Measurements from ENCODE around the gene KEL. TPM values are rescaled to one million over a fixed set of nuclear protein-coding genes. Genes with fewer than 3 reads are reported as not detected.

The KEL gene
- total RNA-seq, 2 experiments from 2014 or later = 1.0 to 1.1 TPM

DNA sequence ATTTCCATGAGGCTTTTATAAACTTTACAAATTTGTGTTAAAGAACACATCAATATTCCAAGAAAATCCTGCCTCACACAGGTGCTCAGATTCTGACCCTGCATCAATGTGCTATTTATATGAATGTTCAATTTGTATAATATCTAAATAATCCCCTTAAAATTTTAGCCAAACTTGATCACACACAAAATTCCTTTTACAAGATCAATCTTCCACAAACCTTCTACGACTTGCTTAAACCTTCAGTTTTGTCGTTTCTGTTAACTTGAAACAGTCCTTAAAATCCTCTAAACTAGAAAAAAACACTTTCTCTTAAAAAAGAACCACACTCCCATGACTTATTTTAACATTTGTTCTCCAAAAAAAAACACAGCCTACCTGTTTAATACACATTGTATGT lies 56.4 kb downstream of the KEL start:
- no peaks in the 10 kb centered on the region for H3K9me3 Mint-ChIP-seq (ENCODE audit: insufficient read depth)
- H3K4me3 Mint-ChIP-seq = no peak overlapping the region
- CTCF ChIA-PET = no interaction called here
- no peaks in the 10 kb centered on the region for H3K36me3 Mint-ChIP-seq (ENCODE audit: low read depth)
- DNase-seq = no peak
- POLR2A ChIA-PET = no interaction called here
- no peak for ATAC-seq
- peaks cover 23% of the 10 kb centered on the region for H3K27me3 Mint-ChIP-seq (ENCODE audit: low read depth)
- no peak overlapping the region for H3K27ac Mint-ChIP-seq
- H3K4me1 Mint-ChIP-seq (ENCODE audit: low read depth) = no peaks in the 10 kb centered on the region

DNA sequence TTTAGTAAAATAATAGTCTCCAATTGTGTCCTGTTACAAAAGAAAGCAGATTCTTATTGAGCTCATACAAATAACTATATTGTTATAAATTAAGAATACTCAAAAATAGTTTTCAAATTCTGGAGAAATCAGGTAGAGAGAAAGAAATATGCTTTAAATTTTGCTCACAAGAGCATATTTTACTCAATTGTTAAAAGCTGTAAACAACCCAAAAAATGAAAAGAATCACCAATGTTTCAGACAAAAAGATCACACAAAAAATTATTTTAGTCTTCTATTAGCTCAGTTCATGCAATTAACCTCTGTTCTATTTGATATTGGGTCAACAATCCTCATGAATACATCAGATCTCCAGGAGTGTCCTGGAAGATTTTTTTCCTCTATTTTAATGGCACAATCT lies 58.0 kb downstream of the KEL start:
- no peak for ATAC-seq

DNA sequence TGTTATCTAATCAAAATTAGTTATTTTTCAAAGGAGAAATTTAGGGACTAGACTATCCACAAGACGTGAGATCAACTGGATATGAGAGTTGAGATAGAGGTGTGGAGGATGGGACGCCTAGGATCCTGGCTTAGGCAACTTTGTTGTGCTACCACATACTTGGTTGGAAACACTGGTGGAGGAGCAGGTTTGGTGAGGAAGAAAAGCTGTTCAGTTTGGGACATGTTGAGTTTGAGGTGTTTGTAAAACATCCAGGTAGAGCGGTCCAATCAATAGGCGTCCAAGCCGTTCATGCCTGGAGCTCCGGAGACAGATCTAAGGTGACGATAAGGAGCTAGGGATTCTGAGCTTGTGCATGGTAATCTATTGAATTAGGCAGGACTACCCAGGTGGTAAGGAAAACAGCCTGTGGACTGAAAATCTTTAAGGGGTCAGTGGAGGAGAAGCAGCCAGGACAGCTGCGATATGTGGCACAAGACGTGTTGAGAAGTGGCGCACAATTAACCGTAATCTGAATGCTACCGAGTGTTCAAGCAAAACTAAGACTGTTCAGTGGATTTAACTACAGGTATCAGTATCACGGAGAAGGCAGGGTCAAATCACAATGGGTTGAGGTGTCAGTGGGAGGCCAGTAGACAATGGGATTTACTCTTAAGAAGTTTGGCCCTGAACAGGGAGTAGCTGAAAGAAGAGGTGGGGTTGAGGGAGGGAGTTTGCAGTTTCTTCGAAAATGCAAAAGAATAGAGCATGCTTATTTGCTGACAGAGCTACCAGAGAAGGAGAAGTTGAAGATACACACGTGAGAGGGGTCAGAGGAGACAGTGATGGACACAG lies 60.5 kb downstream of the KEL start:
- no peak for ATAC-seq
- H3K27ac Mint-ChIP-seq = no peak overlapping the region
- CTCF ChIA-PET = interaction anchor here (0.7 to 1.1 kb wide), 2 partner anchors 20 to 313 kb away, joined by 3 read pairs; no protein-coding TSS in a partner anchor
- H3K4me1 Mint-ChIP-seq (ENCODE audit: low read depth) = no peaks in the 10 kb centered on the region
- peaks cover 20% of the 10 kb centered on the region for H3K27me3 Mint-ChIP-seq (ENCODE audit: low read depth)
- no peak overlapping the region for H3K4me3 Mint-ChIP-seq
- no peaks in the 10 kb centered on the region for H3K9me3 Mint-ChIP-seq (ENCODE audit: insufficient read depth)
- H3K36me3 Mint-ChIP-seq (ENCODE audit: low read depth) = no peaks in the 10 kb centered on the region
- no peak for DNase-seq
- POLR2A ChIA-PET = no interaction called here

More for the DNA sequence above, 58.0 kb downstream of the KEL start:
- ChIA-PET POLR2A (no interaction called here), CTCF (interaction anchor here (1.0 to 1.1 kb wide), 2 partner anchors 24 to 369 kb away, joined by 3 to 4 read pairs; no protein-coding TSS in a partner anchor)
- Mint-ChIP-seq H3K4me3 (no peak overlapping the region), H3K27ac (no peak overlapping the region), H3K27me3 (ENCODE audit: low read depth) (peaks cover 24% of the 10 kb centered on the region), H3K4me1 (ENCODE audit: low read depth) (no peaks in the 10 kb centered on the region), H3K9me3 (ENCODE audit: insufficient read depth) (no peaks in the 10 kb centered on the region), H3K36me3 (ENCODE audit: low read depth) (no peaks in the 10 kb centered on the region)
- DNase-seq = no peak

DNA sequence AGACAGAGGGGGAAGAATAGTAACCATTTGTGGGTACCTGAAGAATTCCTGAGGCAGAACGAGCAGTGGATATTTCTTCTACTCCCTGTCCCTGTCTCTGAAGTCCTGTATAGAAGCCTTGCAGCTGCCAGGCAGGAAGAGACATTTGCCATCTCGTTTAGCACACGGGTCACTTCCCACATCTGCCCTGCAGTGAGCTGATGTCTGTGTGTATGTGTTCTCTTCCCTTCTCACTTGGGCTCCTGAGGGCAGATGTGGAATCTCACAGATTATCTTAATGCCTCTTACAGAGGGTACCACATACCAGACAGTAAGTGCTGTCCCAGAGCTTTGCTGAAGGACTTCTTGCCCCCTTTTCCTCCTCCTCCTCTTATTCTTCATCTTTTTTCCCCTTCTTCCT lies 62.5 kb downstream of the KEL start:
- ATAC-seq = no peak
- Mint-ChIP-seq H3K27ac (no peak overlapping the region), H3K4me1 (ENCODE audit: low read depth) (no peaks in the 10 kb centered on the region), H3K36me3 (ENCODE audit: low read depth) (no peaks in the 10 kb centered on the region), H3K9me3 (ENCODE audit: insufficient read depth) (no peaks in the 10 kb centered on the region), H3K27me3 (ENCODE audit: low read depth) (peaks cover 18% of the 10 kb centered on the region), H3K4me3 (no peak overlapping the region)
- ChIA-PET CTCF (interaction anchor here (0.9 kb wide), 1 partner anchor 27 kb away, joined by 4 read pairs; no protein-coding TSS in a partner anchor), POLR2A (interaction anchor here (0.6 kb wide), 1 partner anchor 37 kb away, joined by 3 read pairs; no protein-coding TSS in a partner anchor)
- DNase-seq = no peak

DNA sequence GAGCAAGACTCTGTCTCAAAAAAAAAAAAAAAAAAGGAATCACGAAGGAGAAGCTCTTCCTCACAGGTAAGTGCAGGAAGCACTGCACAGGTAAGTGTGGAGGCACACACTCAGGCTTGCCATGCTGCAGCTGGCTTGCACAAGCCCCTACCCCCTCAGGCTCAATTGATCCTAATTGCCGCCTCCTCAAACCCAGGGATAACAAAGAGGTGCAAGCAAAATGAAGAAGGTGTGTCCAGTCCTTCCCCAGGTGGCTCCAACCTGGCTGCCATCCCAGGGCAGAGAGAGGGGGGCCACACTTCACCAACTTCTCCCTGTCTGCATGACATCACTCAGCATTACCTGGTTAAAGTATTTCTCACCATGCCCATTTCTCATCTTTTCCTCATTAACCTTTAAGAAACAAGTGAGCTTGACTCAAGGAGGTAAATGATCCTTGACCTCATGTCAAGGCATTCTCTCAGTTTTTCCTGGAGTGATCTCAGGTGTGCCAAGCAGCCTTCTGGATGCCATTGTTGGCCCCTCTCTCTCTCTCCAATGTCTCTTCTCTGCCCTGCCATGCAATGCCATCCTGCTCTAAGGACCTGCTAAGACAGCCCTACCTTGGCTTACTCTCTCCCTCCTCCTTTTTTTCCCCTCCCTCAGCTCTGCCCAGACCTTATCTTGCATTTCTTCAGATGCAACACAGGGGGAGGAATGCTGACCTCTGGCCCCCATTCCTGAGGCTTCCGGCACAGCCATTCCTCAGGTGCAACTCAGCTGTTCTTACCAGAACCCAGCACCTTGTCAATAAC lies 63.6 kb downstream of the KEL start:
- ATAC-seq (no peak), DNase-seq (no peak)
- ChIA-PET CTCF (interaction anchor here (0.6 to 1.2 kb wide), 2 partner anchors 17 to 19 kb away, joined by 3 to 6 read pairs; no protein-coding TSS in a partner anchor), POLR2A (no interaction called here)
- Mint-ChIP-seq H3K27ac (no peak overlapping the region), H3K4me3 (no peak overlapping the region), H3K36me3 (ENCODE audit: low read depth) (no peaks in the 10 kb centered on the region), H3K27me3 (ENCODE audit: low read depth) (peaks cover 18% of the 10 kb centered on the region), H3K9me3 (ENCODE audit: insufficient read depth) (no peaks in the 10 kb centered on the region), H3K4me1 (ENCODE audit: low read depth) (no peaks in the 10 kb centered on the region)

DNA sequence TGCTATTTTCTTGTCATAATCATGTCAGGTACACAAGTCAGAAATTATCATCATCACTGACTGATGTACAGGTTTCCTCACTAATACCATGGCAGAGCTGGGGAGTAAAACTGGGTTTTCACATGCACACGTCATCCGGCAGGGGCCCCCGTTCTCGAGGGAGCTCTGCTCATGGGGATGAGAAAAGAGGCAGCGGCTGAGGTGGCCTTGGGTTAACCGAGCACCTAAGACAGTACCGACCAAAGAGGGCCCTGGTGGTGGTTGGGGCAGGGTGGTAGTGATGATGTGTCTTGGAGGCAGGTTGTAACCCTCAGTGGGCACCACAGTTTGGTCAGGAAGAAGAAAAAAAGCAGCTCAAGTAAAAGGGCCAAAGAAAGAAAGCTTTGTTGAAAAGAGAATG lies 64.5 kb downstream of the KEL start:
- no peak for DNase-seq
- ChIA-PET POLR2A (no interaction called here), CTCF (interaction anchor here (0.6 to 1.2 kb wide), 2 partner anchors 16 to 18 kb away, joined by 3 to 6 read pairs; no protein-coding TSS in a partner anchor)
- no peak for ATAC-seq
- no peaks in the 10 kb centered on the region for H3K9me3 Mint-ChIP-seq (ENCODE audit: insufficient read depth)
- peaks cover 15% of the 10 kb centered on the region for H3K27me3 Mint-ChIP-seq (ENCODE audit: low read depth)
- H3K27ac Mint-ChIP-seq = no peak overlapping the region
- no peak overlapping the region for H3K4me3 Mint-ChIP-seq
- no peaks in the 10 kb centered on the region for H3K36me3 Mint-ChIP-seq (ENCODE audit: low read depth)
- no peaks in the 10 kb centered on the region for H3K4me1 Mint-ChIP-seq (ENCODE audit: low read depth)

DNA sequence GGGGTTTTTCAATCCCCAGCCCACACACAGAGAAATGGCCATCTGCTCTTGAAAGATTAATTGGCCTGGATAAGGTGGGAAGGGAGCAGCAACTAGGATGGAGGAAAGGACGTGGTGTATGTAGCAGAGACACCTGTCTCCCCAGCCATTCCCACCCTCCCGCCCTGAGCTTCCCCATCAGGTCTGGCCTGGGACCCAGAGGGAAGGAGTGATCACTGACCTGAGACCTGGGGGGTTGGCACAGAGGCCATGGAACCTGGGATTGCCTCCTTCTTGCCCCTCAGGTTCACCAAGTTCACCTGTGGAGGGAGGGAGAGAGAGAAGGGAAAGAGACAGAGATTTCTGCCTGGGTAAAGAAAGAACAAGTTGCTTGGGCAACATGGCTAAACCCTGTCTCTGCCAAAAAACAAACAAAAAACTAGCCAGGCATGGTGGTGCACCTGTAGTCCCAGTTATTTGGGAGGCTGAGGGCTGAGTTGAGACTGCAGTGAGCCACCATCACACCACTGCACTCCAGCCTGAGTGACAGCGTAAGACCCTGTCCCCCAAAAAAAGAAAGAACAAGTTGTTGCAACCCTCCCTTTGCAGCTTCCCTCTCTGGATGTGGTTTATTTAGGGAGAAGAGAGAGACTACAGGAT lies 65.3 kb downstream of the KEL start:
- H3K9me3 Mint-ChIP-seq (ENCODE audit: insufficient read depth) = no peaks in the 10 kb centered on the region
- ChIA-PET CTCF (no interaction called here), POLR2A (no interaction called here)
- ATAC-seq (no peak), DNase-seq (no peak)
- peaks cover 10% of the 10 kb centered on the region for H3K27me3 Mint-ChIP-seq (ENCODE audit: low read depth)
- no peak overlapping the region for H3K27ac Mint-ChIP-seq
- no peak overlapping the region for H3K4me3 Mint-ChIP-seq
- no peaks in the 10 kb centered on the region for H3K4me1 Mint-ChIP-seq (ENCODE audit: low read depth)
- no peaks in the 10 kb centered on the region for H3K36me3 Mint-ChIP-seq (ENCODE audit: low read depth)

DNA sequence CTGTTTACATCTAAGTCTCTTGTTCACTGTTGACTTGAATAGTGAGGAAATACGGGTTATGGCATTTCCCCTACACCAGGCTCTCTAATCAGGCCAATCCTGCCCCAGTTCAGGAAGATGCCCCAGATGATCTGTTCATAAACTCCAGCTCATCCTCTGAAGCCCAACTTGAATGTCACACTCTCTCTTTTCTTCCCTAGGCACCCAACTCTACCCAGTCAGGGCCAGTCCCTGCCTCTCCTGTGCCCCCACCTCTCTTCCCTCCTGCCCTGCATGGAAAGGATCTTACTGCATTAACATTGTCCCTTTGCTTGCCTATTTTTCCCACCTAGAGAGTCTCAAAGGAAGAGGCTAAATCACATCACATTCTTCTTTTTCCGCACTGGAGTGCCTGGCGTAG lies 66.0 kb downstream of the KEL start:
- ChIA-PET CTCF (no interaction called here), POLR2A (no interaction called here)
- H3K27ac Mint-ChIP-seq = no peak overlapping the region
- no peaks in the 10 kb centered on the region for H3K36me3 Mint-ChIP-seq (ENCODE audit: low read depth)
- no peak overlapping the region for H3K4me3 Mint-ChIP-seq
- H3K27me3 Mint-ChIP-seq (ENCODE audit: low read depth) = peaks cover 4% of the 10 kb centered on the region
- H3K9me3 Mint-ChIP-seq (ENCODE audit: insufficient read depth) = no peaks in the 10 kb centered on the region
- ATAC-seq (no peak), DNase-seq (no peak)
- no peaks in the 10 kb centered on the region for H3K4me1 Mint-ChIP-seq (ENCODE audit: low read depth)

DNA sequence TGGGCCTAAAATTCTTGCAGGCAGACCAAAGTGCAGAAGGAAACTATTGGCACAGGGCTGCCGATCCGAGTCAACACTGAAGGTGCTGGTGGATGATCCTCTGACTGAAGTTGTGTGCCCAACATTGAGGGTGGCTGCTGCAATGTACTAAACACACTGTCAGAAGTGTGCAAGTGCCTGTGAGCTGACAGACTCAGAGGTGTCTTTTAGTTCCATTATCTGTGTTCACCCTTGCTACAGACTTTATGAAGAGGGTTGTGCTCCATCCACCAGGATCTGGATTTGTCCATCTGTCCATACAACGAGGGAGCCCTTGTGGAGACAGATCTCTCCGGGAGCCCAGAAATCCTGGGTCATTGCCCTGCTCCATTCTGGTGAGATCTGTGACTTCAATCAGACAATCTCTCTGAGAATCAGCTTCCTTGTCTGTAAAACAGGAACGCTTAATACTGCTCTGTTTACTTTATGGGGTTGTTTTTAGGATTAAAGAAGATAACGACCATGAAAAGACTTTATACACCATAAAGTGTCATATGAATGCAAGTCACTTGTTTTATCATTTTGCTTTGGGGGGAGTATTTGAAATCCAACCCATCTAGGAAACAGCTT lies 67.1 kb downstream of the KEL start:
- Mint-ChIP-seq H3K36me3 (ENCODE audit: low read depth) (no peaks in the 10 kb centered on the region), H3K4me1 (ENCODE audit: low read depth) (no peaks in the 10 kb centered on the region), H3K4me3 (no peak overlapping the region), H3K9me3 (ENCODE audit: insufficient read depth) (no peaks in the 10 kb centered on the region), H3K27ac (no peak overlapping the region), H3K27me3 (ENCODE audit: low read depth) (peaks cover 3% of the 10 kb centered on the region)
- ChIA-PET POLR2A (interaction anchor here (0.8 kb wide), 1 partner anchor 21 kb away, joined by 3 read pairs; no protein-coding TSS in a partner anchor), CTCF (interaction anchor here (1.5 kb wide), 1 partner anchor 14 kb away, joined by 6 read pairs; no protein-coding TSS in a partner anchor)
- ATAC-seq = no peak
- no peak for DNase-seq

DNA sequence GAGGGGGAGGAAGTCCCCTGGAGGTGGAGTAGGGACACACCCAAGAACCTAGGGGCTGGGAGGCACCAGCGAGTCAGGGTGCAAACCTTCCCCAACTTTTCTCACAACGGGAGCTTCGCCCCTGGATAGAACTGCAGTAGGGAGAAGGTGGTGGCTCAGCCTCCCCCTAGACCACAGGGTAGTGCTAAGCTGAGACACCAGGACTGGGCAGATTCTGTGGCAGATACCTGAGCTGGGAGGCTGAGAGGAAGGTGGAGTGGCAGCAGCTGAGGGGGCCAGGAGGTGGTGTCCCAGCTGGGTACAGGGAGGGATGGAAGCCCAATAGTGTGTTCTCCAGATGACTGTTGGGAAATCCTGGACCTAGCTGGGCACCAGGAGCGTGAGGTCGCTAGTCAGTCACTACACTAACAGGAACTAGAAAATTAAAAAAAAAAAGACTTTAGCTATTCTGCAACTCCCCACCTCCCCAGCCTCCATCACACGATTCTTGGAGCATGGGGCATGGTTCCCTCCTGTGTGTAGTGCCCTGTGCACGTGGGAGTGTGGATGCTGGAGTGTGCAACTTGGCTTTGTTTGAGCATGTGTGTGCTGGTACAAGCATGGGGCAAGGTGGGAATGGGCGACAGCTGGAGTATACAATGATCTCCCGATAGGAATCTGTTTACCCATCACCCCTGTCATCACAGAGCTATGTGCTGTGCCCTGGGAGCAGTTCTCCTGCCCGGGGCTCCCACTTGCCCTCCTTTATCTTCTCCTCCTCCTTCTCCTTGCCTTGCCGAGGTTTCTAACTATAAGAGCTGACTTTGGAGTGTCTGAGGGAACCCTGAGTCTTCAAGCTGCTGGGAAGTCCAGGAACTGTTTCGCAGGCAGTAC lies 67.8 kb downstream of the KEL start:
- Mint-ChIP-seq H3K36me3 (ENCODE audit: low read depth) (no peaks in the 10 kb centered on the region), H3K27ac (no peak overlapping the region), H3K4me1 (ENCODE audit: low read depth) (no peaks in the 10 kb centered on the region), H3K9me3 (ENCODE audit: insufficient read depth) (no peaks in the 10 kb centered on the region), H3K27me3 (ENCODE audit: low read depth) (no peaks in the 10 kb centered on the region), H3K4me3 (no peak overlapping the region)
- POLR2A ChIA-PET = interaction anchor here (0.8 kb wide), 1 partner anchor 20 kb away, joined by 3 read pairs; no protein-coding TSS in a partner anchor
- CTCF ChIA-PET = interaction anchor here (1.5 kb wide), 1 partner anchor 13 kb away, joined by 6 read pairs; no protein-coding TSS in a partner anchor
- DNase-seq (no peak), ATAC-seq (no peak)

DNA sequence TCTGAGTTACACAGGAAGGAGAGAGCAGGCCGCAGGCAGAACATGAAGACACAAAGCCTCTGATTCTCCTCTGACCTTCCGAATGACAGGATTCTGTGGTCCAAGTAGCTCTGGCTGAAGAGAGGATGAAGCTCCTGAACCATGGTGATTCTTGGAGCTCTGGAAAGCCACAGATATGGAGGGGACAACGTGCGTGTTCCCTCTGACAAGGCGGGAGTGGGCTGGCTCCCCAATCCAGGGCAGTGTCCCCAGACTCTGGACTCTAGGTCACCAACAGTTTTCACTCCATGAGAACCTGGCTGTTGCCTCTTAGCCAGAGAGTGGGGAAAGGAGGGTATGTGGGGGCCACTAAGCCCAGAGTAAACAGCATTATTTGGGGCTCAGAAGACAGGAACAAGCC lies 69.2 kb downstream of the KEL start:
- H3K27me3 Mint-ChIP-seq (ENCODE audit: low read depth) = no peaks in the 10 kb centered on the region
- ATAC-seq (no peak), DNase-seq (no peak)
- no peaks in the 10 kb centered on the region for H3K9me3 Mint-ChIP-seq (ENCODE audit: insufficient read depth)
- H3K4me1 Mint-ChIP-seq (ENCODE audit: low read depth) = no peaks in the 10 kb centered on the region
- H3K27ac Mint-ChIP-seq = no peak overlapping the region
- H3K36me3 Mint-ChIP-seq (ENCODE audit: low read depth) = no peaks in the 10 kb centered on the region
- ChIA-PET POLR2A (interaction anchor here (0.6 kb wide), 1 partner anchor 72 kb away, joined by 3 read pairs; no protein-coding TSS in a partner anchor), CTCF (no interaction called here)
- no peak overlapping the region for H3K4me3 Mint-ChIP-seq
